GM12878 (cell line): ENCODE data around the gene DCDC2C.

Source experiments
- CREM ChIP-seq: IDR thresholded peaks from 2 replicates; pipeline ENCODE4 v1.6.1; 2014; ENCODE audit warnings: antibody characterized with exemption, low read depth
- CTCF ChIP-seq, 3 experiments: IDR thresholded peaks in 2 of 3; conservative IDR thresholded peaks in 1 of 3; 2 replicates each; pipeline ENCODE4 v1.5.1; 2011; ENCODE audit warnings: low read depth in 3 of 3, low read length in 3 of 3, mild to moderate bottlenecking in 3 of 3, control low read depth in 2 of 3, moderate library complexity in 2 of 3, inconsistent platforms in 1 of 3, mixed read lengths in 1 of 3; ENCODE audit not compliant: control insufficient read depth in 2 of 3, insufficient read depth in 1 of 3; ENCODE audit errors: extremely low read depth in 1 of 3
- CUX1 ChIP-seq: IDR thresholded peaks from 2 replicates; pipeline ENCODE4 v1.6.1; 2012; ENCODE audit warnings: improper control_type of control experiment, low read depth, low read length; ENCODE audit not compliant: insufficient replicate concordance
- E2F4 ChIP-seq: IDR thresholded peaks from 2 replicates; pipeline ENCODE4 v1.6.1; 2012; ENCODE audit warnings: low read depth, low read length, improper control_type of control experiment
- MEF2A ChIP-seq: IDR thresholded peaks from 2 replicates; pipeline ENCODE4 v1.6.1; 2011; ENCODE audit warnings: low read depth, mild to moderate bottlenecking, low read length, moderate library complexity; ENCODE audit not compliant: insufficient read depth
- SIN3A ChIP-seq: IDR thresholded peaks from 2 replicates; pipeline ENCODE4 v1.6.1; 2012; ENCODE audit warnings: low read depth, low read length, improper control_type of control experiment
- ZNF207 ChIP-seq: fragments of 450-650 bp; IDR thresholded peaks from 2 replicates; pipeline ENCODE4 v1.6.1; 2014; ENCODE audit warnings: antibody characterized with exemption, mild to moderate bottlenecking, borderline replicate concordance

GRCh38 chr2:3876685-3877084 is 173.3 kb downstream of the DCDC2C start:
- no peak for TF ChIP-seq MEF2A
- TF ChIP-seq CUX1: no peak
- TF ChIP-seq SIN3A: no peak
- TF ChIP-seq CTCF (IDR thresholded peaks at IDR 0.05 in 2 of 3, conservative IDR thresholded peaks at IDR 0.05 in 1 of 3; ENCODE audit: control insufficient read depth in 2 of 3, extremely low read depth in 1 of 3, insufficient read depth in 1 of 3, low read depth in 3 of 3, low read length in 3 of 3): no peak
- TF ChIP-seq CREM: no peak
- TF ChIP-seq ZNF207: no peak
- no peak for TF ChIP-seq E2F4
